Lower lobe of right lung (tissue), 2 donors: ENCODE measurements around the gene MCRIP2. TPM values are rescaled to one million over a fixed set of nuclear protein-coding genes. Genes with fewer than 3 reads are reported as not detected.

Source experiments
- ATAC-seq, 2 donors: fragments of 200-7000 bp; cut with Tn5 transposase; one replicate each; pipeline ENCODE4 v1.9.1; 2020 to 2022; ENCODE audit warnings: mild to moderate bottlenecking in 2 of 2, moderate library complexity in 2 of 2
- DNase-seq: peaks from one replicate; pipeline ENCODE4 v3.0.0-alpha.2; 2020
- H3K27ac ChIP-seq: fragments of 200-600 bp; one replicate; pipeline ENCODE4 v1.8.0; 2022
- H3K27me3 ChIP-seq: fragments of 200-600 bp; one replicate; pipeline ENCODE4 v1.8.0; 2022; ENCODE audit warnings: low read depth
- H3K36me3 ChIP-seq: fragments of 200-600 bp; one replicate; pipeline ENCODE4 v1.8.0; 2022; ENCODE audit warnings: mild to moderate bottlenecking
- H3K4me1 ChIP-seq: fragments of 200-600 bp; one replicate; pipeline ENCODE4 v1.8.0; 2022
- H3K4me3 ChIP-seq: fragments of 200-600 bp; one replicate; pipeline ENCODE4 v1.8.0; 2022; ENCODE audit warnings: mild to moderate bottlenecking
- H3K9me3 ChIP-seq: fragments of 200-600 bp; one replicate; pipeline ENCODE4 v1.8.0; 2022
- CTCF ChIP-seq: fragments of 200-600 bp; IDR thresholded peaks from one replicate; pipeline ENCODE4 v1.8.0; 2022; ENCODE audit warnings: antibody characterized with exemption, mild to moderate bottlenecking
- intact Hi-C: fragments of 100-400 bp; cut with DNase I; formaldehyde crosslinking; loops from one replicate; pipeline ENCODE4 v1.11.0; 2022
- total RNA-seq: library from RNA; stranded (reverse); fragmentation: NEBNext Ultra II Directional; extraction: Animal tissue kit (Norgen Biotek cat#: 25700); gene quantifications from one replicate; pipeline ENCODE4 v1.2.1, GENCODE V29; 2021
- donor health status: DM: no; HTN: yes; CAD: no; lungs with severe emphysema.

MCRIP2 gene
- total RNA-seq, 1 donor from 2014 or later = 47.7 TPM

- H3K27me3 ChIP-seq = peaks cover 11% of the 10 kb centered on the region
- H3K4me3 ChIP-seq = peak overlapping the region; percentile 71
- intact Hi-C loops = no loop called here
- no peak for TF ChIP-seq CTCF
- DNase-seq (no peak), ATAC-seq (no peak)
- H3K4me1 ChIP-seq = peaks cover 50% of the 10 kb centered on the region
- H3K27ac ChIP-seq = peak overlapping the region; percentile 88
- H3K9me3 ChIP-seq = no peaks in the 10 kb centered on the region
- peaks cover 20% of the 10 kb centered on the region for H3K36me3 ChIP-seq
Measured at GRCh38 chr16:680625-680945, 39.0 kb downstream of the MCRIP2 start.

GRCh38 chr16:680967-681745 is 39.5 kb downstream of the MCRIP2 start:
- DNase-seq (peak; percentile 68), ATAC-seq (no peak)
- intact Hi-C loops = no loop called here
- peaks cover 23% of the 10 kb centered on the region for H3K36me3 ChIP-seq
- TF ChIP-seq CTCF = no peak
- H3K27me3 ChIP-seq = peaks cover 11% of the 10 kb centered on the region
- H3K4me3 ChIP-seq = peak overlapping the region; percentile 71
- peak overlapping the region; percentile 88 for H3K27ac ChIP-seq
- no peaks in the 10 kb centered on the region for H3K9me3 ChIP-seq
- peaks cover 55% of the 10 kb centered on the region for H3K4me1 ChIP-seq

- DNase-seq (no peak), ATAC-seq (no peak)
- H3K36me3 ChIP-seq = peaks cover 30% of the 10 kb centered on the region
- intact Hi-C loops = no loop called here
- H3K27ac ChIP-seq = no peak overlapping the region
- H3K9me3 ChIP-seq = no peaks in the 10 kb centered on the region
- H3K4me1 ChIP-seq = peaks cover 55% of the 10 kb centered on the region
- TF ChIP-seq CTCF = no peak
- peak overlapping the region; percentile 71 for H3K4me3 ChIP-seq
- H3K27me3 ChIP-seq = peaks cover 3% of the 10 kb centered on the region
Measured at GRCh38 chr16:681746-682427, 40.3 kb downstream of the MCRIP2 start.

GRCh38 chr16:682493-683395 is 41.1 kb downstream of the MCRIP2 start:
- Histone ChIP-seq H3K27ac (no peak overlapping the region), H3K27me3 (no peaks in the 10 kb centered on the region), H3K36me3 (peaks cover 36% of the 10 kb centered on the region), H3K4me1 (peaks cover 55% of the 10 kb centered on the region), H3K9me3 (no peaks in the 10 kb centered on the region), H3K4me3 (no peak overlapping the region)
- no peak for ATAC-seq
- intact Hi-C loops = no loop called here
- no peak for TF ChIP-seq CTCF
- DNase-seq = no peak

- peak overlapping the region; percentile 89 for H3K27ac ChIP-seq
Measured at GRCh38 chr16:683396-684070, 41.9 kb downstream of the MCRIP2 start.

More at GRCh38 chr16:683396-684070, 41.9 kb downstream of the MCRIP2 start:
- Histone ChIP-seq H3K36me3 (peaks cover 36% of the 10 kb centered on the region), H3K4me1 (peaks cover 57% of the 10 kb centered on the region), H3K4me3 (peak overlapping the region; percentile 83), H3K27me3 (no peaks in the 10 kb centered on the region), H3K9me3 (no peaks in the 10 kb centered on the region)
- no peak for ATAC-seq
- intact Hi-C loops = no loop called here
- no peak for DNase-seq
- TF ChIP-seq CTCF = no peak
